Umbilical cord (tissue), 2 donors: Measurements from ENCODE around the gene KLHL10. TPM values are rescaled to one million over a fixed set of nuclear protein-coding genes. Genes with fewer than 3 reads are reported as not detected.
"Not testable (repeated sequence)": the region's sequence is repeated elsewhere in the genome, so short reads cannot be mapped to it uniquely, and the experiment has no call there.

ENCODE experiments used
- DNase-seq: peaks from one replicate; pipeline ENCODE4 v3.0.0-alpha.2; 2015; ENCODE audit warnings: low spot score
- total RNA-seq: library from RNA; depleted of rRNA; stranded (reverse); fragments of >200 nt; gene quantifications from one replicate; pipeline ENCODE4 v1.2.3, GENCODE V29; 2014; ENCODE audit warnings: low replicate concordance; ENCODE audit not compliant: insufficient read depth

Gene KLHL10
- total RNA-seq, 1 donor from 2014 or later, result 1.7 TPM

DNA sequence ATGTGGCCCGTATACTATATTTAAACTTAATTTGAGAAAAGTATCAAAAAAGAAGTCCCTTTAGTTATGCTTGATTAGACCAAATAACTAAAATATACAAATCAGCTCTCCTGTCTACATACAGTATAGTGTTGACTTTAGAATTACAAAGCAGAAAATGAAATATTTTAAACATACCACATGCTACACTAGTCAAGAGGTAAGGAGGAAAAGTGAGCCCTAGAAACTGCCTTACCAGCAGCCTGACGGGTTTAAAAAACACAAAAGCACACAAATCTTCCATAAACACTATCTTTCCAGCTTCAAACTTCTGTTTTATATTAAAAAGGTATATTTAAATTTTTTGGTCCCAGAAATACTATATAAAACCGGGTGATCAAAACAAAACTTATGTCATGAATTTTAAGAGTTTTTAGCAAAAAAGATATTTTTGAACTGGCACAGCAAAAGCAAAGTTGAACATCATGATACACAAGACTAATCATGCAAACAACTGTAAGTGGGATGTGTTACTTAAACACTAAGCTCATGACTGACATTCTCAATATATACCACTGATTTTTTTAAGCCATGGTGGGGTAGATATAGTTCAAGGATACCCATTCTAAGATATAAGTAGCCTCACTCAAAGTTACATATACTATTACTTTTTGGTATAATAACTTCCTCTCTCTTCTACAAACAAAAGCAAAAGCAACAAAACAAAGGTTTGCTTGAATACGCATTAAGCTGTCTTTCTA, 11.8 kb downstream of the KLHL10 start:
- no peak for DNase-seq

DNA sequence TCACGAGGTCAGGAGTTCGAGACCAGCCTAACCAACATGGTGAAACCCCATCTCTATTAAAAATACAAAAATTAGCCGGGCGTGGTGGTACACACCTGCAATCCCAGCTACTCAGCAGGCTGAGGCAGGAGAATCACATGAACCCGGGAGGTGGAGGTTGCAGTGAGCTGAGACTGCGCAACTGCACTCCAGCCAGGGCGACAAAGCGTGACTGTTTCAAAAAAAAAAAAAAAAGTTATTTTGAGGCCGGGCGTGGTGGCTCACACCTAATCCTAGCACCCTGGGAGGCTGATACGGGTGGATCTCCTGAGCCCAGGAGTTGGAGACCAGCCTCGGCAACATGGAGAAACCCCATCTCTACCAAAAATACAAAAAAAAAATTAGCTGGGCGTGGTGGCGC, 13.8 kb downstream of the KLHL10 start:
- not testable (repeated sequence) for DNase-seq

GRCh38 chr17:41860254-41860931, 22.8 kb downstream of the KLHL10 start:
- no peak for DNase-seq

DNA sequence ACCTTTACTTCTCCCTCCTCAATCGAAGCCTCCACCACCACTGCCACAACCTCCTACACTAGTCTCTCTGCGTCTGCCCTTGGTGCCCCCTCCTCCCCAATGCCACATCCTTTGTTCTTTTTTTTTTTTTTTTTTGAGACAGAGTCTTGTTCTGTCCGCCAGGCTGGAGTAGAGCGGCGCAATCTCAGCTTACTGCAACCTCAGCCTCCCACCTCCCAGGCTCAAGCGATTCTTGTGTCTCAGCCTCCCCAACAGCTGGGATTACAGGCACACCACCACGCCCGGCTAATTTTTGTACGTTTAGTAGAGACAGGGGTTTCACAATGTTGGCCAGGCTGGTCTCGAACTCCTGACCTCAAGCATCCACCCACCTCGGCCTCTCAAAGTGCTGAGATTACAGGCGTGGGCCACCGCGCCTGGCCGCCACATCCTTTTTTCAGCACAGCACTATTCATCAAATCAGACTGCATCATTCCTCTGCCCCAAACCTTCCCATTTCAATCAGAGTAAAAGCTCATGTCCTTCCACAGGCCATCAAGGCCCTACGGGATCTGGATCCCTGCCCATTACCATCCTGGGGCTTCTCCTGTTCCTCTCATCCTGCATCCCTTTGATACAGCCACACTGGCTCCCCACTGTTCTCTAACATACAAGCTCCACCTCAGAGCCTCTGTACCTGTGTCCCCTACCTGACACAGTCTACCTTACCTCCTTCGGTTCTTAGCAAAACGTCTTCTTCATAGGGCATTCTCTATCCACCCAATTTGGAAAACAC, 25.6 kb downstream of the KLHL10 start:
- DNase-seq, result no peak

DNA sequence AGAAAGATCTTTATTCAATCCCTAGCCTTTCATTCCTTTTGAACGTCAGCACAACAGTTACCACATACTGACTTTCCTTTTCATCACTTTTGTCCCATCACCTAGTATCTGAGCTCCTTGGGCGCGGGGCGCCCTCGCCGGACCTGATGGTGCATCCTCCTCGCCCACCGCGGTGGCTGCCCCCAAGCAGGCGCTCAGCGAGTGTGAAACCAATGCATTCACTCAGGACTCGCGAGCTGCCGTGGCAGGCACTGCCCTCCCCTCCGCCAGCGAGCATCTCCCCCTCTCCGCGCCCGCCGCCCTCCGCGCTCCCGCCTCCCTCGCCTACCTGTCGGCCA, 26.8 kb downstream of the KLHL10 start:
- no peak for DNase-seq

- peak; percentile 93 for DNase-seq
Observed at GRCh38 chr17:41864836-41865595, 27.4 kb downstream of the KLHL10 start, which contains the start of gene KLHL11. KLHL11 (minus strand) TSS chr17:41865423; CDS start chr17:41865370, 53 bp downstream.

- DNase-seq, result no peak
Observed at GRCh38 chr17:41865596-41865893, 27.9 kb downstream of the KLHL10 start.

DNA sequence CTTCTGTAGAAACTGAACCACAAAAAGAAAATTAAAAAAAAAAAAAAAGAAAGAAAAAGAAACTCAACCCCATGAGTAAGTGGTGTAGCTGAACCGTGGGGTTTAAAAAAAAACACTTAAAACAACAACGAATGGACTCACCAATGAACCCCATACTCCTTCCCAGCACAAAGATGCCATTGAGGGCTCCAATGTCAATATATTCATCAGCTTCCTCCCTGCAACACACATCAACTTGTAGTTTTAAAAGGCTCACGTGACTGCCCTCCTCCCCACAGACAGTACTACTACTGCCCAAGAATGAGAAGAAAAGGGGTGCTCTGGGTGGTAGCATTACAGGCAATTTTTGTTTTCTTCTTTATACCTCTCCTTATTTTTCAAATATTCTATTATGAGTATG, 30.9 kb downstream of the KLHL10 start:
- DNase-seq, result no peak

DNA sequence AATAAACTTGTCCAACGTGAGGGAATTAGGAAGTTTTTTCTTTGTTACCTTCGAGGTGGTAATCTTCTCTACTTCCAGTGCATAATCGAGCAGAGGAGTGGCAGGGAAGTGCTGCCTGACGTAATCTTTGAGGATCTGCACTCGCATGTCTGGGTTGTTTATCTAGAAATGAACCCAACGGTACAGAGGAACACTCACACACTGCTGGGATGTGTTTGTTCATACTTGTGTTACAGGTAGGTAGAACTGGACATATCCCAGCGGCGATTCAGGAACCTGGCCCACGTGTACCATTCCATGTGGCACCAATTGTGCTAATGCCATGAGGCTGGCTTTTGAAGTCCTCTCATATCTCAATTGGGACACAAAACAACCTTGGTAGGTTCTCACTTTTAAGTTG, 31.8 kb downstream of the KLHL10 start:
- DNase-seq, result no peak

DNA sequence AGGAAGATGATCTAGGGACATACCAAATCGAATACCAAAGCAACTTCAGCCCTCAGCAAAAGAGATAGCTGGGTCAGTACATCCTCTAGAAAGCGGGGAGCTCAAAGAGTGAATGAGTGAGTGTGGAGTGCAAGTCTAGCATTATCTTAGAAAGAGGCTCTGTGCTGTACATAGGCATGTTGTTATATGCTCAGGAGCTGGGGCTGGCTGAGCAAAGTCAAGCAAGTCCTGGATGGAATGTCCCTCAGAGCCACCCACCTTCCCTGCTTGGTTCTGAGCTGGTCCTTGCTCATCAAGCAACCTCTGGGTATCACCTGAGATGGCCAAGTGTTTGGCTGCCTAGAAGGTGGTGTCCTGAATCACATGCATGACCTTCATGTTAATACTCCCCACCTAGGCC, 32.5 kb downstream of the KLHL10 start:
- DNase-seq, result no peak

DNA sequence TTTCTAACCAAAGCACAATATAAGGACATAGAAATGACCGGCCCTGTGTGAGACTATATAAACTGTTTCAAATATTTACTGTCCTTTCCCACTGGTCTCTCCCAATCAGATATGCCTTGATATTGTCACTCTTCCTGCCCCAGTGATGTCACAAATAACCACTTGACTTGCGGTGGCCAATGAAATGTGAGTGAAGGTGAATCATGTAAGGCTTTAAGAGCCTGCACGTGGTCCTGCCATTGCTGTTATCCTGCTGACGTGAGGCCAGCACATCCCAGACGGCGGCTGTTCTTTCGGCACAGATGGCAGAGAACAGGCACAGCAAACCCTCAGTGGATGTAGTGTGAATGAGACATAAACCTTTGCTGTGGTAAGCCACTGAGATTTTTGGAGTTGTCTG, 33.0 kb downstream of the KLHL10 start:
- DNase-seq, result no peak

DNA sequence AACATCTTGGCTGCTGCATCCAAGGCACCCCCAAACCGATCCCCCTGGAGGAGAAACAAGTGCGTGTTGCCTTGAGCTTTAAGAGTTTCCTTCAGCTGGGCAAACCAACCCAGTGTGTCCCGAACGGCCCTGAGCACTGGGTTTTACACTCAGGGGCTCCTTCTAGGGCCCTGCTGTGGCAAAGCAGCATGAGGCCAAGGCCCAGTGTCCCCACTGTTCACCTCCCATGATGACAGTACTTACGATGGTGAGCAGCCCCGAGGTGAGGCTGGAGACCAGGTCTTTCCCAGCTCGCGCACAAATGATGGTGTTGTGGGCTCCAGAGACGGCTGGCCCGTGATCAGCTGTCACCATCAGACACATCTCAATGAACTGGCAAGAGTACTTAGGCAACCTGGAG, 34.2 kb downstream of the KLHL10 start:
- DNase-seq, result no peak

- DNase-seq, result no peak
Observed at GRCh38 chr17:41873559-41874292, 36.1 kb downstream of the KLHL10 start.

GRCh38 chr17:41874293-41874670, 36.7 kb downstream of the KLHL10 start:
- DNase-seq, result not testable (repeated sequence)

- DNase-seq, result no peak
Observed at GRCh38 chr17:41880130-41880529, 42.5 kb downstream of the KLHL10 start.

DNA sequence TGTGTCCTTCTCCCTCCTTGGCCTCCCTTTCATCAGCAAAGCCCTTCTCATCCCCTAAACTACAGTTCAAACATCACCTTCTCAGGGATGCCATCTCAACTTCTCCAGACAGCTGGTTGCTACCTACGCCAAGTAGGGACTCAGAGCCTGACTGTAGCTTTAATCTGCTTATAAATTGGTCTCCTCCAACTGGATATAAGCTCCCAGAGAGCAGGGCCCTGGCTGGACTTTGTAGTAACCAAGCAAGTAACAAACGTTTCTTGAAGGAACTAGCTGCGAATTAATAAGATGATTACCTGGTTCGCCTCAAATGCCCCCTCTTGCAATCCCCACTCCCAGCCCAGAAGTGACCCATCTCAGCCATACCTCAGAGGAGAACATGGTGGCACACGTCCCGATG, 45.1 kb downstream of the KLHL10 start:
- DNase-seq, result no peak

GRCh38 chr17:41885733-41886132, 48.1 kb downstream of the KLHL10 start:
- DNase-seq, result no peak

GRCh38 chr17:41888332-41888965, 50.8 kb downstream of the KLHL10 start:
- no peak for DNase-seq

DNA sequence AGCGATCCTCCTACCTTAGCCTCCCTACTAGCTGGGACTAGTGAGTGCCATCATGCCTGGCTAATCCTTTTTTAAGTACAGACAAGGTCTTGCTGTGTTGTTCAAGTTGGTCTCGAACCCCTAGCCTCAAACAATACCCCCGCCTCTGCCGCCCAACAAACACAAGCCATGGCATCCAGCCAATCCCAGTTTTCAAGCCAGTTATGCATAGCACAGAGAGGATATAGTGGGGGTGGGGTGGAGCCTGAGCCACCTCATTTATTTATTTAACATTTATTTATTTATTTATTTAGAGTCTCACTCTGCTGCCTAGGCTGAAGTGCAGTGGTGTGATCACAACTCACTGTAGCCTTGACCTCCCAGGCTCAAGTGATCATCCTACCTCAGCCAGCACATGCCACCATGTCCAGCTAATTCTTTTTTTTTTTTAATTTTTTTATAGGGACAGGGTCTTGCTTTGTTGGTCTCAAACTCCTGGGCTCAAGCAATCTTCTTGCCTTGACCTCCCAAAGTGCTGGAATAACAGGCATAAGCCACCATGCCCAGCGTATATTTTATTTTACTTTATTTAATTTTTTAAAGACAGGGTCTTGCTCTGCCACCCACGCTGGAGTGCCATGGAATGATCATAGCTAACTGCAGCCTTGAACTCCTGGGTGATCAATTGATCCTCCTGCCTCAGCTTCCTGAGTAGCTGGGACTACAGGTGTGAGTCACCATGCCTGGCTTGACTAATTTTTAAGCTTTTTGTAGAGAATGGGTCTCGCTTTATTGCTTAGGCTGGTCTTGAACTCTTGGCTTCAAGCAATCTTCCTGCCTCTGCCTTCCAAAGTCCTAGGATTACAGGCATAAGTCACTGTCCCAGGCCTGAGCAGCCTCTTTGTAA, 53.8 kb downstream of the KLHL10 start:
- no peak for DNase-seq

DNA sequence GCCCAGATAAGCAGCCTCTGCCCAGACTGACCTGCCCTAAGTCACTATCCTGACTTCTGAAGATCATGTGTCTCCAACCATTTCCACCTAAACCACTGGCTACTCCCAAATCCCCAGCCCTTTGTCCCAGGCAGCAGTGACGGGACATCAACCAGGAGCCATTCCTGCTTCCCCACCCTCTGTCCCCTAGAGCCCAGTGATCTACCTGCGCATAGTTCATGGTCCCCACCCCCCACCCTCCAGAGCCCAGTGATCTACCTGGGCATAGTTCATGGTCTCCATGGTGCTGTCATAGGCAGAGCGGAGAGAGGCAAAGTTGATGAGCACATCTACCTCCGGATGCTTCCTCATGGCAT, 54.4 kb downstream of the KLHL10 start:
- DNase-seq, result no peak
